ENCODE results near the gene UBE2G1.

DNA sequence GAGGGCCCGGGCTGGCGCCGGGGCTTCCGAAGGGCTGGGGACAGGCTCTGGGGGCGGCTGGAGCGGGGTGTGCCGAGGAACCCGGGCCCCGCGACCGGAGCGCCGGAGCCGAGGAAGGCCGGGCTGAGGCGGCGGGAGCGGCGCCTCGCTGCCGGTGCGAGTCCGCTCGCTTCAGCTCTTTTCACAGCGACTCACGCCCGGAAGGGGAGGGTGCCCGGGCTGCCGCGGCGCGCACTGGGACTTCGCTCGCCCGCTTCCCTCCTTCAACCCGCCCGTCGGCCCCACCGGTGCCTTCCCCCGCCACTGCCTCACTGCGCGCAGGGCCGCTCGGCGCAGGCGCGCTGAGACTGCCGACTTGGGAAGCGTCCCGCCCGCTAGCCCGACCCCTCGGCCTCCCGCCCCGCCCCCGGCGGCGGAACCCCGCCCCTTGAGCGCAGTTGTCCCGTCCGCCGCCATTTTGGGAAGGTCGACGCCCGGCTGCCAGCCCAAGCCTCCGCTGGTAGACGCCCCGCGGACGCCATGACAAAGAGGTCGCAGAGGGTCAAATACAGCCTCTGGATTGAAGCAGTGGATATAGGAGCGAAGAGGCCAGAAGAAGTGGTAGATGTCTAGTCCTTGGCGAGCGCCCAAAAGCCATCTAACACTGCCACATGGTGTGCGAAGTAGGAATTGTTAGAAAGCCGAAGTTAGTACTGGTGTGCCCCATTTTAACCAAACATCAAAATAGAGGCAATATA, at the start of gene UBE2G1:
- TF ChIP-seq CTCF (IDR thresholded peaks at IDR 0.05) (no peak), EZH2 (IDR thresholded peaks at IDR 0.05; ENCODE audit: borderline replicate concordance, insufficient read depth, low read depth, low read length, poor library complexity, severe bottlenecking) (no peak)
